ENCODE measurements around the gene AGRN. TPM values are rescaled to one million over a fixed set of nuclear protein-coding genes. Genes with fewer than 3 reads are reported as not detected.
A peak's percentile ranks its signal among the peaks of the same experiment; 100 is the strongest.

Gene AGRN
- total and polyA plus RNA-seq, 9 donors = 2.7 to 138 (median 14.3) TPM

DNA sequence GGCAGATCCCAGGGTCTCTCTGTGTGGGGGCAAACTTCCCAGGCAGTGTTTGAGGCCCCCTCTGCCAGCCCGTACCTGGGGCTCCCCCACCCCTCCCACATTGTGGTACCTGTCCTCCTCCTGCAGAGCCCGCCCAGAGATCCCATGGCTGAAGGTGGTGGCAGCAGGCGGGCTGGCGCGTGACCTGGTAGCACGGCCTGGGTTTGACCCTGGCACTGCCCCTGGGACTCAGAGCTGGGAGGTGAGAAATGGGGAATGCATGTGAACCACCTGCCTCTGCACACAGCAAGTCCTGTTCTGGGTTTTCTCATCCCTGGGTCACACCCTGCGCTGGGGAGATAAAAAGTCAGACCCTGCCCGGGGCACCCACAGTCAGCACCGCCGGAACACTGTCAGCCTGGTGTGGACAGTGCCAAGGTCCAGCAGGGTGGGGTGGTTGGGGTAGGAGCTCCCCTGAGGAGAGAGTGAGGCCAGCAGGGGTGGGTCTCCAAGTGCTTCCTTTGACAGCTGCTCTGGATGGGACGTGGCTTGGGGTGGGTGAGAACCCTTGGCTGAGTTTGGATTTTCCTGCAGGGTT is 11.8 kb downstream of the AGRN start:
- H3K27ac ChIP-seq = no peak overlapping the region
- 79 to 87% (median 85%) methylated on average over 11 of the region's 11 CpGs for WGBS, 3 donors
- no peak for DNase-seq
- intact Hi-C loops (cut with DNase I) = no loop called here
- no peak for TF ChIP-seq EP300 (IDR thresholded peaks at IDR 0.05)
- TF ChIP-seq POLR2A (IDR thresholded peaks at IDR 0.05) = no peak
- TF ChIP-seq, protein P1, sequence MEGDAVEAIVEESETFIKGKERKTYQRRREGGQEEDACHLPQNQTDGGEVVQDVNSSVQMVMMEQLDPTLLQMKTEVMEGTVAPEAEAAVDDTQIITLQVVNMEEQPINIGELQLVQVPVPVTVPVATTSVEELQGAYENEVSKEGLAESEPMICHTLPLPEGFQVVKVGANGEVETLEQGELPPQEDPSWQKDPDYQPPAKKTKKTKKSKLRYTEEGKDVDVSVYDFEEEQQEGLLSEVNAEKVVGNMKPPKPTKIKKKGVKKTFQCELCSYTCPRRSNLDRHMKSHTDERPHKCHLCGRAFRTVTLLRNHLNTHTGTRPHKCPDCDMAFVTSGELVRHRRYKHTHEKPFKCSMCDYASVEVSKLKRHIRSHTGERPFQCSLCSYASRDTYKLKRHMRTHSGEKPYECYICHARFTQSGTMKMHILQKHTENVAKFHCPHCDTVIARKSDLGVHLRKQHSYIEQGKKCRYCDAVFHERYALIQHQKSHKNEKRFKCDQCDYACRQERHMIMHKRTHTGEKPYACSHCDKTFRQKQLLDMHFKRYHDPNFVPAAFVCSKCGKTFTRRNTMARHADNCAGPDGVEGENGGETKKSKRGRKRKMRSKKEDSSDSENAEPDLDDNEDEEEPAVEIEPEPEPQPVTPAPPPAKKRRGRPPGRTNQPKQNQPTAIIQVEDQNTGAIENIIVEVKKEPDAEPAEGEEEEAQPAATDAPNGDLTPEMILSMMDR (IDR thresholded peaks at IDR 0.05) = no peak
- no peaks in the 10 kb centered on the region for H3K9me3 ChIP-seq
- peaks cover 3% of the 10 kb centered on the region for H3K4me1 ChIP-seq (ENCODE audit: insufficient read depth)
- no peak overlapping the region for H3K4me3 ChIP-seq
- no peaks in the 10 kb centered on the region for H3K27me3 ChIP-seq
- no peaks in the 10 kb centered on the region for H3K36me3 ChIP-seq

DNA sequence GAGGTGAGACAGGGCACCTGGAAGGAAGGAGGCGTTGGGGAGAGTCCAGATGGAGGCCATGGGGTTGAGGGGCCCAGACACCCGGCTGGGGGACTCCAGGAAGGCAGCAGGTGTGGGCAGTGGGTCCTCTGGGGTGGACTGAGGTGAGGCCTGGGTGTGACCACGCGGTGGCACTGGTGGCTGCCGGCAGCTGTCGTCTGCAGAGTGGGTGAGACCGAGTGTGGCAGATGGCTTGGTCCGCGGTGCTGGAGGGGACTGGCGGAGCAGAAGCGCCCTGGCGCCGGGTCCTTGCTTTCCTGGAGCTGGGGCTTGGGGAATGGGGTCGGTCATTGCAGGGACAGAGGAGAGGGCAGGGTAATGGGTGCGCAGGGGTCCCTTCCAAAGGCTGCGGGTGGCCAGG is 12.5 kb downstream of the AGRN start:
- Histone ChIP-seq H3K27me3 (no peaks in the 10 kb centered on the region), H3K36me3 (no peaks in the 10 kb centered on the region), H3K27ac (no peak overlapping the region), H3K9me3 (no peaks in the 10 kb centered on the region), H3K4me3 (no peak overlapping the region), H3K4me1 (ENCODE audit: insufficient read depth) (peaks cover 3% of the 10 kb centered on the region)
- intact Hi-C loops (cut with DNase I) = no loop called here
- WGBS, 3 donors = 41 to 57% (median 44%) methylated on average over 14 to 16 of the region's 16 CpGs
- TF ChIP-seq EP300 (IDR thresholded peaks at IDR 0.05) = no peak
- TF ChIP-seq, protein P1 (IDR thresholded peaks at IDR 0.05) = no peak
- TF ChIP-seq POLR2A (IDR thresholded peaks at IDR 0.05) = no peak
- no peak for DNase-seq

DNA sequence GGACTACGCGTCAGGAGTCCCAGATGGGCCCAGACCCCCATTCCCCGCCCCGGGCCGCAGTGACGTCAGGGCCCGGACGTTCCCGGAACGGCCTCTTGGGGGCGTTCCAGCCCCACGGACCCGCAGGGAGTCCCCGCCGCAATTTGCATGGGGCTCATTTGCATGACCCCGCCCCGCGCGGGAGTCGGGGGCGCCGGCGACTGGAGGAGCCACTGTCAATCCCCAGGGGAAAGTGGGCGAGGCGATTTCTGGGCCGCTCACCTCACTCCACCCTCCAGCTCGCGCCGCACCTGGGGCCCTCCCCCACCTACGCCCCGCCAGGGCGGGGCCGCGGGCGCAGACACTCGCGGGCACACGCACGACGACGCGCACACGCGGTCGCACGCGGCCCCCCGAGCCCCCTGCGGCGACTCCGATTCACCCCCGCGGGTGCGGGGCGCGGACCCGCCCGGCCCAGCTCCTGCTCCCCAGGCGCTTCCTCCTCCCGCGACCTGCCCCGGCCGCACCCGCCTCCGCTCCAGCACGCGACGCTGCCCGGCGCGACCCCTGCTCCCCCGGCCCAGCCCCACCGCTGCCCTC is 13.2 kb downstream of the AGRN start:
- no peak for TF ChIP-seq EP300 (IDR thresholded peaks at IDR 0.05)
- TF ChIP-seq, protein P1 (IDR thresholded peaks at IDR 0.05) = peak; percentile 25 to 71 (median 38)
- DNase-seq = peak; percentile 66 to 83 (median 74)
- Histone ChIP-seq H3K4me1 (ENCODE audit: insufficient read depth) (peaks cover 3% of the 10 kb centered on the region), H3K27me3 (no peaks in the 10 kb centered on the region), H3K36me3 (no peaks in the 10 kb centered on the region), H3K27ac (no peak overlapping the region), H3K4me3 (peak overlapping the region; percentile 13), H3K9me3 (no peaks in the 10 kb centered on the region)
- WGBS, 3 donors = 1 to 5% (median 1%) methylated on average over 48 to 73 of the region's 73 CpGs
- intact Hi-C loops (cut with DNase I) = no loop called here

DNA sequence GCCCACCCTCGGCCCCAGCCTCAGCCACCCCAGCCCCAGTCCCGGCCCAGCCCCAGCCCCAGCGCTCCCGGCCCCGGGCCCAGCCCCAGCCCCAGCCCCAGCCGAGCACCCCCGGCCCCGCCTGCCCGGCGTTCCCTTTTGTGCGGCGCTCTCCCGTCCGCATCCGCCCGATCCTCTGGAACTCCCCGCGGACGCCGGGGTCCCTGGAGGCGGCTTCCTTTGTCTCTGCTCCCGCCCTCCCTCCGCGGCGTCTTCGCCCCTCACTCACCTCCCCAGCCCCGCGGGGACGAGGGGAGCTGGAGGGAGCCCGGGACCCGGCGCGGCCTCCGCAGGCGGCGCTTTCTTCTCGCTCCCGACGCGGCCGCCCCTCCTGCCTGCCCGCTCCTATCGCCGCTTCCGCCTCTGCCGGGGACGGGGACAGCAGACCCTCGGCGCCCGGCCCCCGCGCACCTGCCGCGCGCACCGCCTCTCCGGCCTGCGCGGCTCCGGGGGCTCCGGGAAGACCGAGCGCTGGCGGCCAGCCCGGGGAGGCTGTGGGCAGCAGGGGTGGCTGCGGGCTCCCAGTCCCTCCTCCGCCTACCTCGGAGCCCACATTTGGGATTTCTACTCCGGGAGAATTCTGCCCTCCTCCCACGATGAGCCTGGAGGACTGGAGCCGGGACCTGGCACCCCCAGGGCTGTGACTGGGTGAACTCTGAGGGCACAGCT is 14.0 kb downstream of the AGRN start:
- no peaks in the 10 kb centered on the region for H3K9me3 ChIP-seq
- TF ChIP-seq POLR2A (IDR thresholded peaks at IDR 0.05) = no peak
- TF ChIP-seq, protein P1 (IDR thresholded peaks at IDR 0.05) = no peak
- no peak for TF ChIP-seq EP300 (IDR thresholded peaks at IDR 0.05)
- intact Hi-C loops (cut with DNase I) = no loop called here
- no peak for DNase-seq
- no peaks in the 10 kb centered on the region for H3K36me3 ChIP-seq
- H3K27me3 ChIP-seq = no peaks in the 10 kb centered on the region
- no peak overlapping the region for H3K27ac ChIP-seq
- peaks cover 3% of the 10 kb centered on the region for H3K4me1 ChIP-seq (ENCODE audit: insufficient read depth)
- H3K4me3 ChIP-seq = peak overlapping the region; percentile 12
- WGBS, 3 donors = 2 to 5% (median 3%) methylated on average over 57 to 71 of the region's 71 CpGs

Data from ovary (tissue), 9 donors.